ENCODE measurements around the gene PLCB2.

Gene PLCB2

GRCh38 chr15:40349163-40349562, 41.4 kb upstream of the PLCB2 start:
- Histone ChIP-seq H3K9me3 (ENCODE audit: insufficient read depth, low read length) (no peaks in the 10 kb centered on the region), H3K36me3 (ENCODE audit: insufficient read depth, insufficient read length, low read length) (no peaks in the 10 kb centered on the region), H3K4me1 (ENCODE audit: insufficient read depth, insufficient read length) (peaks cover 21% of the 10 kb centered on the region), H3K9ac (ENCODE audit: insufficient read length, low read depth) (no peak overlapping the region), H3K4me3 (ENCODE audit: insufficient read length, low read depth) (no peak overlapping the region), H3K27me3 (ENCODE audit: insufficient read depth, insufficient read length) (no peaks in the 10 kb centered on the region)
- TF ChIP-seq YY1 (IDR thresholded peaks at IDR 0.05; ENCODE audit: insufficient read depth, insufficient read length) (no peak), ZNF274 (IDR thresholded peaks at IDR 0.05; ENCODE audit: low read depth, low read length) (no peak), SUZ12 (IDR thresholded peaks at IDR 0.05; ENCODE audit: extremely low read depth, insufficient read depth, insufficient read length) (no peak)
- no peak for DNase-seq (ENCODE audit: low read depth, low spot score)

DNA sequence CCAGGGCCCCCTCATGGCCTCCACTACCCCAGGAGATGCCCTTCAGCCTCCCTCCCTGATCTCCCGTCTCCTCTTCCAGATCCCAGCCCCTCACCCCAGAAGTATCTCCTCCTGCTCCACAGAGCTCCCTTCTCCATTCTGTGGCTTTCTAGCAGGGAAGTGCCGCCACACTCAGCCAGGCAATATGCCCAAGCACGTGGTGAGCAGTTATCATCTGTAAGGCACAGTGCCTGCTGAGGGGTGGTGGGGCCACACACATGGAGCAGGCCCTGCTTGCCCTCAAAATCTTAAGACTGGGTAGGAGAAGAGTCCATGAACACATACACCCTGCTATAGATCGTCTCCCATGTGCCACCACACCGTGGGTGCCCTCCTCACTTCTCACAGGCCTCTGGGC, 40.7 kb upstream of the PLCB2 start:
- Histone ChIP-seq H3K9ac (ENCODE audit: insufficient read length, low read depth) (no peak overlapping the region), H3K4me3 (ENCODE audit: insufficient read length, low read depth) (no peak overlapping the region), H3K4me1 (ENCODE audit: insufficient read depth, insufficient read length) (peaks cover 15% of the 10 kb centered on the region), H3K36me3 (ENCODE audit: insufficient read depth, insufficient read length, low read length) (no peaks in the 10 kb centered on the region), H3K9me3 (ENCODE audit: insufficient read depth, low read length) (no peaks in the 10 kb centered on the region), H3K27me3 (ENCODE audit: insufficient read depth, insufficient read length) (no peaks in the 10 kb centered on the region)
- DNase-seq (ENCODE audit: low read depth, low spot score) = no peak
- no peak for TF ChIP-seq SUZ12 (IDR thresholded peaks at IDR 0.05; ENCODE audit: extremely low read depth, insufficient read depth, insufficient read length)
- TF ChIP-seq ZNF274 (IDR thresholded peaks at IDR 0.05; ENCODE audit: low read depth, low read length) = no peak
- TF ChIP-seq YY1 (IDR thresholded peaks at IDR 0.05; ENCODE audit: insufficient read depth, insufficient read length) = no peak

DNA sequence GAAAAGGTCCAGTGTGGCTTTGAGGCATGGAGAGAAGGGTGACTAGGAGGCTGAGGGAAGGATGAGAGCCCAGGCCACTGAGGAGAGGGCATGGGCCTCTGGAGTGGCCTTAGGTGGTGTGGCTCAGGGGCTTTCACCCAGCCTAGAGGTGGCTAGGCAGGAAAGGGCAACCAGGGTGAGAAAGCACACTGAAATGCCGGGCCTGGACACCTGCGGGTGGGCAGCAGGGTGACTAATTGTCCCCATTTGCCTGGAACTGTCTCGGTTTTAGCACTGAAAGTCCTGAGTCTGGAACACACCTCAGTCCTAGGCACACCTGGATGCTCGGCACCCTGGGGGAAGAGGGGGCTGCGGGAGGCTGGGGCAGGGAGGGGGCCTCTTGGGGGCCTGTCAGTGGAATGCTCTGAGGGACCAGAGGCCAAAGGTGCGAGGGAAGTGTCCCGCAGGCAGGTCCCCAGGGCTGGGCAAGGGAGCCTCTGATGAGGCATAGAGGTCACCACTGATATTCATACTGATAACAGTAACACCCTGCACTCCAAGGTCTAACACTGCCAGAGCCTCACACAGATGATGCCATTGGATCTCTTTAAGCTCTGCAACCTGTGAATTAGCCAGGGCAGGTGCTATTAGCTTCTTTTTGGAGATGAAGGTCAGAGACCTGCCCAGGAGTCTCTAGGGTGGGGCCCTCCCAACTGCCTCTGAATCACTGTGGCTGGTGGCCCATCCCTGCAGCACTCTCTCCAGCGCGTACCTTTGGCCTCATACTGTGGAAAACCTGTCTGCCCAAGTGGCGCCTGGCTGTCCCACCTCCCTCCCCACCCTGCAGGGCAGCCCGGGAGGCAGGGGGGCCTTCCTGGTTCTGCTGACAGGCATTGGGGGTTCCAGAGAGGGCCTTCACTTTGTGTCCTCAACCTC, 40.1 kb upstream of the PLCB2 start:
- Histone ChIP-seq H3K9ac (ENCODE audit: insufficient read length, low read depth) (no peak overlapping the region), H3K27me3 (ENCODE audit: insufficient read depth, insufficient read length) (no peaks in the 10 kb centered on the region), H3K4me1 (ENCODE audit: insufficient read depth, insufficient read length) (peaks cover 21% of the 10 kb centered on the region), H3K9me3 (ENCODE audit: insufficient read depth, low read length) (no peaks in the 10 kb centered on the region), H3K36me3 (ENCODE audit: insufficient read depth, insufficient read length, low read length) (no peaks in the 10 kb centered on the region), H3K4me3 (ENCODE audit: insufficient read length, low read depth) (no peak overlapping the region)
- DNase-seq (ENCODE audit: low read depth, low spot score) = no peak
- TF ChIP-seq SUZ12 (IDR thresholded peaks at IDR 0.05; ENCODE audit: extremely low read depth, insufficient read depth, insufficient read length) (no peak), ZNF274 (IDR thresholded peaks at IDR 0.05; ENCODE audit: low read depth, low read length) (no peak), YY1 (IDR thresholded peaks at IDR 0.05; ENCODE audit: insufficient read depth, insufficient read length) (no peak)

DNA sequence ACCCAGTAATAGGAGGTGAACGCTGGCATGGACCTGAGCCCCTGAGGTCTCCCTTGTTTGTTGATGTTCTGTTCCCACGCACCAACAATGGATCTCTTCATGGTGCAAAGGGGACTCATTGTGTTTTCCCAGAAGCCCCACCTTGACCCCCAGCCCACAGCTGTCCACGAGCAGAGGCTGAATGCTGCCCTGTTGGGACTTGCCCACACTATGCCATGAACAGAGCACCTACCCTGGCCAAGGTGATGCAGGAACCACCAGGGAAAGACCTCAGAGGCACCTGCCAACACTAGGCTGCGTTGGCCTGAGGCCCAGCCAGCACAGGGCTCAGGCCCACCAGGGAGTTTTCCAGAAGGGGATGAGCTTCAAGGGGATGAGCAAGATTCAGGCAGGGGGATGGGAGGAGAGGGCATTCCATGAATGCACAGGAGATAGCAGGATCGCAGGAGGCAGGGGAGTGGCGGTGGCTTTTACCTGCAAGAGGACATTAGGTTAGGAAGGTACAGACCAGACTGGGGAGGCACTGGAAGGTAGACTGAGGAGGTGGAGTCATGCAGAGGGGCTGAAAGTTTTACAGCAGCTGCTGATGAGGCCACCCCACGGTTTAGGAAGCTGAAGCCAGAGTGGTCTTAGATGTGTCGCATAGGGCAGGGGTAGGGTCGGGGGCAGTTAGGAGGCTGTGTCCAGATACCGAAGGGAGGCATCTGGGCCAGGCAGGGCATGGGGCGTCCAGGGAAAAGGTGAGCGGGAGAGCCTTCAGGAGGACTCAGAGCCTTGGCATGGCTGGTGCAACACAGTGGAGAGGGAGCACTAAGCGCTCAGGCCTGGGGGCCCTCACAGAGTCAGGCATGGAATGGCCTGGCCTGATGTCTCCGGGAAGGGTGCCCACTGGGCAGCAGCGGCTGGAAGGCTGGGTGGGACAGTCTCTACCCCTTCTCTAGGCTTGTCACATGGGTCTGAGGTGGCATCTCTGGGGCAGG, 39.1 kb upstream of the PLCB2 start:
- Histone ChIP-seq H3K4me3 (ENCODE audit: insufficient read length, low read depth) (no peak overlapping the region), H3K27me3 (ENCODE audit: insufficient read depth, insufficient read length) (no peaks in the 10 kb centered on the region), H3K9ac (ENCODE audit: insufficient read length, low read depth) (no peak overlapping the region), H3K36me3 (ENCODE audit: insufficient read depth, insufficient read length, low read length) (no peaks in the 10 kb centered on the region), H3K4me1 (ENCODE audit: insufficient read depth, insufficient read length) (peaks cover 21% of the 10 kb centered on the region), H3K9me3 (ENCODE audit: insufficient read depth, low read length) (no peaks in the 10 kb centered on the region)
- TF ChIP-seq SUZ12 (IDR thresholded peaks at IDR 0.05; ENCODE audit: extremely low read depth, insufficient read depth, insufficient read length) (no peak), YY1 (IDR thresholded peaks at IDR 0.05; ENCODE audit: insufficient read depth, insufficient read length) (no peak)
- no peak for DNase-seq (ENCODE audit: low read depth, low spot score)

GRCh38 chr15:40345867-40346578, 38.3 kb upstream of the PLCB2 start:
- H3K36me3 ChIP-seq (ENCODE audit: insufficient read depth, insufficient read length, low read length) = no peaks in the 10 kb centered on the region
- no peaks in the 10 kb centered on the region for H3K27me3 ChIP-seq (ENCODE audit: insufficient read depth, insufficient read length)
- H3K4me1 ChIP-seq (ENCODE audit: insufficient read depth, insufficient read length) = peaks cover 23% of the 10 kb centered on the region

DNA sequence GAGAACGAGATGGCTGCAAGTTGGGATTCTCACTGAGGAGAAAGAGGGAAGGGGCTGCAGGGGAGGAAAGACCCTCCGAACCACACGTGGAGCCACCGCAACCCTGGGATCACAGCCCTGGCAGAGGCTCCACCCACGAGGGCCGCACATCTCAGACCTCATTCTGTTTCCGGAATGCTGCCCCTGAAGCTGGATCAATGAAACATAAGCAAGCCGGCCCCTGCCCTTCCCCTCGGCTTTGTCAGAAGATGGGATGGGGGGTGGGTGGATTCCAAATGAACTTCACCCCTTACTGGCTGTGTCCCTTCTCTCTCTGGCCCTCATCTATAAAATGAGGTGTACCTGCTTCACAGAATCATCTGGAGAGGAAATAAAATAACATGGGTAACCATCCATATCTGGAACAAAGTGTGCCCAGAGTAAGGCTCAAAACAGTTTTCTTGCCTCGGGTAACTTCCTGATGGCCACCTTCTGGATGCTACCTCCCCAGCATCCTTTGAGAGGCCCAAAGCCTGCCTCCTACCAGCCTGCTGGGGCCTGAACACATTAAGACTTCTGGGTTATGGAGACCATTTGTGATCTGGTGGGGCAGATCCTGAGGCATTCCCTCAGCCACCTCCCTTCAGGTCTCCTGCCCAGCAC, 37.6 kb upstream of the PLCB2 start:
- TF ChIP-seq SUZ12 (IDR thresholded peaks at IDR 0.05; ENCODE audit: extremely low read depth, insufficient read depth, insufficient read length) (no peak), YY1 (IDR thresholded peaks at IDR 0.05; ENCODE audit: insufficient read depth, insufficient read length) (no peak), ZNF274 (IDR thresholded peaks at IDR 0.05; ENCODE audit: low read depth, low read length) (no peak)
- H3K27me3 ChIP-seq (ENCODE audit: insufficient read depth, insufficient read length) = no peaks in the 10 kb centered on the region
- no peak overlapping the region for H3K9ac ChIP-seq (ENCODE audit: insufficient read length, low read depth)
- no peak overlapping the region for H3K4me3 ChIP-seq (ENCODE audit: insufficient read length, low read depth)
- H3K36me3 ChIP-seq (ENCODE audit: insufficient read depth, insufficient read length, low read length) = no peaks in the 10 kb centered on the region
- DNase-seq (ENCODE audit: low read depth, low spot score) = no peak
- H3K4me1 ChIP-seq (ENCODE audit: insufficient read depth, insufficient read length) = peaks cover 28% of the 10 kb centered on the region
- H3K9me3 ChIP-seq (ENCODE audit: insufficient read depth, low read length) = no peaks in the 10 kb centered on the region

More at GRCh38 chr15:40345867-40346578, 38.3 kb upstream of the PLCB2 start:
- no peak overlapping the region for H3K4me3 ChIP-seq (ENCODE audit: insufficient read length, low read depth)
- no peak for DNase-seq (ENCODE audit: low read depth, low spot score)
- TF ChIP-seq YY1 (IDR thresholded peaks at IDR 0.05; ENCODE audit: insufficient read depth, insufficient read length) = no peak
- no peak for TF ChIP-seq SUZ12 (IDR thresholded peaks at IDR 0.05; ENCODE audit: extremely low read depth, insufficient read depth, insufficient read length)
- TF ChIP-seq ZNF274 (IDR thresholded peaks at IDR 0.05; ENCODE audit: low read depth, low read length) = no peak
- no peaks in the 10 kb centered on the region for H3K9me3 ChIP-seq (ENCODE audit: insufficient read depth, low read length)
- no peak overlapping the region for H3K9ac ChIP-seq (ENCODE audit: insufficient read length, low read depth)
